ENCODE data around the gene LRRC42. TPM values are rescaled to one million over a fixed set of nuclear protein-coding genes. Genes with fewer than 3 reads are reported as not detected.

Gene LRRC42
- total RNA-seq, 2 experiments from 2014 or later, result 26.9 to 28.4 TPM

DNA sequence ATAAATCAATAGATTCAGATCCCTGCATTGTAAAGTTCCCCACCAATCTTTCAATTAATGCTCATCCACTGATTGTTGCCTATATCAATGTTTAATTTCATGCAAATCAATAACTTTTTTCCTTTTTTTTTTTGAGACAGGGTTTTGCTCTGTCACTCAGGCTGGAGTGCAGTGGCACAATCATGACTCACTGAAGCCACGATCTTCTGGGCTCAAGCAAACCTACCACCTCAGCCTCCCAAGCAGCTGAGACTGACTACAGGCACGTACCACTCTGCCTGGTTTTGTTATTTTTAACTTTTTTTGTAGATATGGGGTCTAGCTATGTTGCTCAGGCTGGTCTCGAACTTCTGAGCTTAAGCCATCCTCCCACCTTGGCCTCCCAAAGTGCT lies 26.5 kb upstream of the LRRC42 start:
- Mint-ChIP-seq H3K4me3 (no peak overlapping the region), H3K36me3 (peaks cover 18% of the 10 kb centered on the region)
- DNase-seq, result peak; percentile 41

DNA sequence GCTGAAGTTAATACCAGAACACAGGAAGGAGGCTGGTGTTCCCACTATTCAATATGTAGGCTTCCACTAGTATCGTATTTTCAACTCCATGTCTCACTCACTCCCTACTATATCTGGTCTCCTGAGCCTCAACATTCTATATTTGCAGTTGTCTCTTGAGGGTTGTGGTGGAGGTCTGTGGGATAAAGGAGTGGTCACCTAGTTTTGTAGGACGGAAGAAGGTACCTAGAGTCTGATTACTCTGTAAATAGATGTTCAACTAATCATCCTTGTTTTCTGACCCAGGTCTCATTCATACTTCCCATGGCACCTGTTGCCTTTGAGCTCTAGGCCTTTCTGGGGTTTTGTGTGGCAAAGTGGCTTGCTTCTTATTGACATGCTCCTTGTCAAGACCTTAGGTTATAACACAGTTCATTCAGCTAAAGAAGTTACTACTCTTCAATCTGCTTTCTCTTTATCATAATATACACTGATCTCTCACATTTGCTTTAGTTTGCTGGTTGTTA lies 18.7 kb upstream of the LRRC42 start:
- Mint-ChIP-seq H3K4me1 (ENCODE audit: low read depth) (peaks cover 4% of the 10 kb centered on the region), H3K27ac (no peak overlapping the region), H3K27me3 (no peaks in the 10 kb centered on the region), H3K9me3 (peaks cover 3% of the 10 kb centered on the region), H3K4me3 (no peak overlapping the region), H3K36me3 (peaks cover 12% of the 10 kb centered on the region)
- ChIA-PET CTCF (interaction anchor here (2.1 kb wide), 1 partner anchor 32 kb away, joined by 6 read pairs; no protein-coding TSS in a partner anchor), POLR2A (no interaction called here)
- no peak for DNase-seq
- intact Hi-C loops (cut with micrococcal nuclease), result no loop called here

More for the DNA sequence above, 26.5 kb upstream of the LRRC42 start:
- no peaks in the 10 kb centered on the region for H3K27me3 Mint-ChIP-seq
- peak overlapping the region; percentile 73 for H3K27ac Mint-ChIP-seq
- no peaks in the 10 kb centered on the region for H3K9me3 Mint-ChIP-seq
- CTCF ChIA-PET, result interaction anchor here (1.4 kb wide), 1 partner anchor 40 kb away, joined by 4 read pairs; no protein-coding TSS in a partner anchor
- peaks cover 32% of the 10 kb centered on the region for H3K4me1 Mint-ChIP-seq (ENCODE audit: low read depth)
- POLR2A ChIA-PET, result no interaction called here
- intact Hi-C loops (cut with micrococcal nuclease), result loop anchor here (1.0 to 2.0 kb wide), 2 partner anchors 23 to 29 kb away; no protein-coding TSS in a partner anchor

DNA sequence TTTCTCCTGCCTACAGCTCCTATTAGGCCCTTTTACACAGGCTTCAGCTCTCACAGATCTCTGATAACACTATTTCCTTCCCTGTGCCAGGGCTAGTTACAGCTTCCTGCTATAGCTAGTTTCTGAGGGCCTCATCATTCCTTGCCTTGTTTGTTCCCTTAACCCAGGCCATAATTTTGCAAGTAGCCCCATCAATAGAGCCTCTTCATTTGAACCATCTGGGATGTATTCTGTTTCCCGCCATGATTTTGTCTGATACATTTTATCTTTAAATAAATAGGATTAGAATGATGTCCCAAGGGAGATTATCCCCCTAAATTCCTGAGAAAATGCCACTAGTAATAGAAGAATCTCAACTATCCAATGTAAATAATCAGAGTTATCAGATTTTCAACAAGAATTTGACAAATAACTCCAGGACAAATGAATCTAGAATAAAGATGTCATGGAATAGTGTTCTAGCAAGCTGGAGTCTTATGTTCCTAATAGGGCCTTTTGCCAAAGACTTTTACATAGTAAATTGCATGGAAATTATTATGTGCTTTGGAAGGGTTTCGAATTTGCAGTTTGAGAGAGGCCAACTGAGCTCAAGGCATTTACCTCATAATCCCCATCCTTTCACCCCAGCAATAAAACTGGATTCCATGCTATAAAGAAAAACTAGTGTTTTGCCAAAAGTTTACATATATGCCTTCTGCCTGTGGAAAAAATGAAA lies 16.7 kb upstream of the LRRC42 start:
- Mint-ChIP-seq H3K9me3 (peaks cover 5% of the 10 kb centered on the region), H3K4me3 (no peak overlapping the region), H3K27ac (no peak overlapping the region), H3K4me1 (ENCODE audit: low read depth) (peaks cover 1% of the 10 kb centered on the region), H3K27me3 (no peaks in the 10 kb centered on the region), H3K36me3 (peaks cover 12% of the 10 kb centered on the region)
- intact Hi-C loops (cut with micrococcal nuclease), result no loop called here
- DNase-seq, result no peak
- POLR2A ChIA-PET, result no interaction called here
- CTCF ChIA-PET, result interaction anchor here (2.1 kb wide), 1 partner anchor 30 kb away, joined by 6 read pairs; no protein-coding TSS in a partner anchor

DNA sequence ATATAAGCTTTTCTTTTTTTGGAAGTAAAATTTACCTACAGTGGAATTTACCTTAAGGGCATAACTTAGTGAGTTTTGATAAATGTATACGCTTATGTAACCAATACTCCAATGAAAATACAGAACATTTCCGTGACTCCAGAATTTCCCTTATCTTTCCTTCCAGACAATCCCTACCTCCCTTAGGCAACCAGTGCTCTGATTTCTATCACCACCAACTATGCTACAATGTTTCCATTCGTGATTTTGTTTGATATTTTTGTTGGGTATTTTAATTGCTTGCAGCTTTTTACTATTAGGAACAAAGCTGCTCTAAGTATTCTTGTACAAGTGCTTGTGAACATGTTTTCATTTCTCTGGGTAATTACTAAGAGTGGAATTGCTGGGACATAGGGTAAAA lies 15.2 kb upstream of the LRRC42 start:
- POLR2A ChIA-PET, result no interaction called here
- Mint-ChIP-seq H3K27ac (no peak overlapping the region), H3K4me1 (ENCODE audit: low read depth) (no peaks in the 10 kb centered on the region), H3K27me3 (no peaks in the 10 kb centered on the region), H3K36me3 (peaks cover 21% of the 10 kb centered on the region), H3K4me3 (no peak overlapping the region), H3K9me3 (peaks cover 10% of the 10 kb centered on the region)
- CTCF ChIA-PET, result interaction anchor here (0.7 kb wide), 1 partner anchor 51 kb away, joined by 3 read pairs; no protein-coding TSS in a partner anchor
- intact Hi-C loops (cut with micrococcal nuclease), result no loop called here
- DNase-seq, result no peak

- DNase-seq, result no peak
- ChIA-PET POLR2A (no interaction called here), CTCF (interaction anchor here (0.6 kb wide), 1 partner anchor 330 kb away, joined by 3 read pairs; no protein-coding TSS in a partner anchor)
- Mint-ChIP-seq H3K9me3 (peaks cover 10% of the 10 kb centered on the region), H3K27ac (no peak overlapping the region), H3K4me1 (ENCODE audit: low read depth) (no peaks in the 10 kb centered on the region), H3K4me3 (no peak overlapping the region), H3K36me3 (peaks cover 20% of the 10 kb centered on the region), H3K27me3 (no peaks in the 10 kb centered on the region)
- intact Hi-C loops (cut with micrococcal nuclease), result no loop called here
Observed at GRCh38 chr1:53931523-53931922, 14.6 kb upstream of the LRRC42 start.

DNA sequence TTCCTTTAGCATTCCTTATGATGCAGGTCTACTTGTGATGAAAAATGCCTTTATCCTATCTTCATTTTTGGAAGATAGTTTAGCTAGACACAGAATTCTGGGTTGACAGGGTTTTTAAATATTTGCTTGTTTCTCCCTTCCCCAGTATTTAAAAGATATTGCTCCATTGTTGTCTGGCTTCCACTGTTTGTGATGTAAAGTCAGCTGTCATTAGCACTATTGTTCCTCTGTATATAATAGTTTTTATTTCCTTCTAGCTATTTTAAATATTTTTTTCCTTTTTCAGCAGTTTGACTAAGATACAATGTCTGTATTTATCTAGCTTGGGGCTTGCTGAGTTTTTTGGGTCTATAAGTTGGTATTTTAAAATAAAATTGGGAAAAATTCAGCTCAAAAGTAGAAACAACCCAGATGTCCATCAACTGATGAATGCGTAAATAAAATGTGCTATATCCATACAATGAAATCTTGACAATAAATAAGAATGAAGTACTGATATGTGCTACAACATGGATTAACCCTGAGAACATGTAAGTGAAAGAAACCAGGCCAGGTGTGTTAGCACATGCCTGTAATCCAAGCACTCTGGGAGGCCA lies 11.9 kb upstream of the LRRC42 start:
- intact Hi-C loops (cut with micrococcal nuclease), result no loop called here
- Mint-ChIP-seq H3K9me3 (peaks cover 10% of the 10 kb centered on the region), H3K36me3 (peaks cover 26% of the 10 kb centered on the region), H3K27me3 (no peaks in the 10 kb centered on the region), H3K4me1 (ENCODE audit: low read depth) (peaks cover 6% of the 10 kb centered on the region), H3K27ac (no peak overlapping the region), H3K4me3 (no peak overlapping the region)
- ChIA-PET CTCF (no interaction called here), POLR2A (no interaction called here)
- no peak for DNase-seq

DNA sequence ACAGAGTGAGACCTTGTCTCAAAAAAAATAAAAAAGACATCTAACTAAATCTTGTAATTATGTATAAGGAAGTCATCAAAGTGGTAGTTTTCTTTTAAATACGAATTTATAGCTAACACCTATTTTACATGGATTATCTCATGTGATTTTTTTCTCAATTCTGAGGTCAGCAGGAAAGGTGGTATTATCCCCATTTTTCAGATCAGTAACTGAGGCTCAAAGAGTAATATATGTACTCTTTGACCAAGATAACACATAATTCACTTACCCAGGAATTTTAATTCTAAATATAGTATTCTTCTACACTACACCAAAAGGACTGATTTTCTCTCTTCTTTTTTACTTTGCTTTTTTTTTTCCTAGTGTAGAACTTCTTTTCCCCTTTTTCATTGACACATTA lies 9.7 kb upstream of the LRRC42 start:
- Mint-ChIP-seq H3K4me3 (no peak overlapping the region), H3K27ac (no peak overlapping the region), H3K9me3 (peaks cover 10% of the 10 kb centered on the region), H3K36me3 (peaks cover 28% of the 10 kb centered on the region), H3K4me1 (ENCODE audit: low read depth) (peaks cover 10% of the 10 kb centered on the region), H3K27me3 (no peaks in the 10 kb centered on the region)
- intact Hi-C loops (cut with micrococcal nuclease), result no loop called here
- CTCF ChIA-PET, result interaction anchor here (0.7 kb wide), 1 partner anchor 87 kb away, joined by 3 read pairs; no protein-coding TSS in a partner anchor
- DNase-seq, result no peak
- POLR2A ChIA-PET, result interaction anchor here (0.6 kb wide), 1 partner anchor 65 kb away, joined by 3 read pairs; no protein-coding TSS in a partner anchor

DNA sequence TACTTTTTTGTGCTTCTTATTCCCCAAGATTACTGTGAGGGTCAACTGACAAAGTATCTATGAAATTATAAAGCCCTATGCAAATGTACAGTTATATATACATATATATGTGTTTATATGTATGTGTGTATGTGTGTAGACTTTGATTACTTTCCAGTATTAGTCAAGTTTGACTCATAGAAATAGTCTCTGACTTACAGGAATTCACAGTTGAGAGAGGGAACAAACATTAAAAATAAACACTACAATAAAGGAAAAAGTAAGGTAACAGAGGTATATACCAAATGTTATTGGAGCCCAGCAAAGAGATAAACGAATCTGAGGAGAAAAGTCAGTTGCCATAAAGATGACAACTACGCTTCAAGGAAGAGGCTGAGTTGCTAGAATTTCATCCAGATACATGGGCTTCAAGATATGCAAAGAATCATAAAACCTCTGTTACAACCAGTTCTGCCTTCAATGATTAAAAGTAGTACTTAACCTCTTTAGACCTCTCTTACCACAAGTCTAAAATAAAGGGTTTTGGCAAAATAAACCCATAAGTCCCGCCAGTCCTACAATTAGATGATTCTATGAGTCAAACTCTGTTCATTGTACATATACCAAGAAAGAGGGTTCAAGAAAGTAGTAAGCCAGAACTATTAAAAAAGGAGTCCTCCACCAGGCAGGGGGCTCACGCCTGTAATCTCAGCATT lies 7.9 kb upstream of the LRRC42 start:
- peak overlapping the region; percentile 57 for H3K27ac Mint-ChIP-seq
- CTCF ChIA-PET, result interaction anchor here (0.7 kb wide), 1 partner anchor 71 kb away, joined by 4 read pairs; no protein-coding TSS in a partner anchor

DNA sequence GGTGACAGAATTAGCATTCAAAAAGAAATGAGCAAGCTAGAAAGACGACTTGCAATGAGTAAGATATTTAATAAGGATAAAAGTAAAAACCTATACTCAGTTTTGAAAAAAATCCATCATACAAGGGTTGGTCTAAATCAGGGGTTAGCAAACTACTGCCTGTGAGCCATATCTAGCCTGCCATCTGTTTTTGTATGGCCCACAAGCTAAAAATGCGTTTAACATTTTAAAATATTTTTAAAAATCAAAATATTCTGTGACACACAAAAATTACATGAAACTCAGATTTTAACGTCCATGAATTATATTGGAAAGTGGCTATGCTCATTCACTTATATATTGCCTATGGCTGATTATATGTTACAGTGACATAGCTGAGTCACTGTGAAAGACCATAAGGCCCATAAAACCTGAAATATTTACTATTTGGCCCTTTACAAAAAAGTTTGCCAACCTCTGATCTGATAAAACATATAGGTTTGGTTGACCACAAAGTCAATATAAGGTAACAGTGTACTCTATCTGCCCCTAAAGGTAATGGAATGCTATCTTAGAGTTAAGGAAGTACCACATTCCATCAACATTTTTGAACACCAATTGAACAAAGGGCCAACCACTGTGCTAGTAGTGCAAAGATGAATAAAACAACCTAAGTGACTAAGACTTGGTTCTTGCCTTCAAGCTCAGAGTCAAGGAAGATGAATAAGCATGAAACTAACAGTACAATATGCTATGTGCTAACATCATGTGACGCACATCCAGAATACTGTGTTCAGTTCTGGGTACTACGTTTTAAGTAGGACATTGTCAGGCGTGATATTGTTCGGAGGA lies 3.8 kb upstream of the LRRC42 start:
- Mint-ChIP-seq H3K36me3 (peaks cover 20% of the 10 kb centered on the region), H3K4me3 (no peak overlapping the region), H3K27me3 (no peaks in the 10 kb centered on the region), H3K9me3 (no peaks in the 10 kb centered on the region), H3K4me1 (ENCODE audit: low read depth) (peaks cover 44% of the 10 kb centered on the region), H3K27ac (peak overlapping the region; percentile 40)
- no peak for DNase-seq
- ChIA-PET CTCF (interaction anchor here (1.0 to 1.6 kb wide), 4 partner anchors 17 to 82 kb away, joined by 4 to 14 read pairs (median 8); no protein-coding TSS in a partner anchor), POLR2A (interaction anchor here (0.6 kb wide), 1 partner anchor 21 kb away, joined by 3 read pairs; no protein-coding TSS in a partner anchor)
- intact Hi-C loops (cut with micrococcal nuclease), result loop anchor here (2.0 kb wide), 1 partner anchor 24 kb away; no protein-coding TSS in a partner anchor

More for the DNA sequence above, 7.9 kb upstream of the LRRC42 start:
- DNase-seq, result no peak
- no peaks in the 10 kb centered on the region for H3K27me3 Mint-ChIP-seq
- no peak overlapping the region for H3K4me3 Mint-ChIP-seq
- peaks cover 6% of the 10 kb centered on the region for H3K9me3 Mint-ChIP-seq
- POLR2A ChIA-PET, result interaction anchor here (0.6 kb wide), 1 partner anchor 447 kb away, joined by 3 read pairs; no protein-coding TSS in a partner anchor
- peaks cover 21% of the 10 kb centered on the region for H3K4me1 Mint-ChIP-seq (ENCODE audit: low read depth)
- peaks cover 25% of the 10 kb centered on the region for H3K36me3 Mint-ChIP-seq
- intact Hi-C loops (cut with micrococcal nuclease), result no loop called here

DNA sequence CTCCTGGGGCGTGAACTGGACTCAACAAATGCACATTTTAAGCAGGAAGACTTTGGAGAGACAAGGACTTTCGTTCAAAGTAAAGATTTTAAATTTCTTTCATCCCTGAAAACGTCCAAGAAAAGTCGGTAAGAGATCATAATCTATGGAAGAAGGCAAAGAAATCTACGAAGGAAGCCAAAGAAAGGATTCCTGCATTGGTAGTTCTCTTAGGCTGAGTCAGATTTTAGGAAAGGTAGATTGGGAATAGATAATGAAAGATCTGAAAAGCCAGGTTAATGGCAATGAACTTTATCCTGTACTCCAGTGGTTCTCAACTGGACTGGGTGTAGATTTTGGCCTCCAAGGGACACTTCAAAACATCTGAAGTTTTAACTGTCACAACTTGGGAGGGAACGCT lies 3.1 kb upstream of the LRRC42 start:
- intact Hi-C loops (cut with micrococcal nuclease), result loop anchor here (2.0 kb wide), 1 partner anchor 24 kb away; no protein-coding TSS in a partner anchor
- H3K9me3 Mint-ChIP-seq, result no peaks in the 10 kb centered on the region
- ChIA-PET CTCF (interaction anchor here (1.0 to 1.6 kb wide), 3 partner anchors 65 to 83 kb away, joined by 4 to 14 read pairs (median 10); no protein-coding TSS in a partner anchor), POLR2A (interaction anchor here (0.6 kb wide), 1 partner anchor 107 kb away, joined by 3 read pairs; no protein-coding TSS in a partner anchor)
- H3K27me3 Mint-ChIP-seq, result no peaks in the 10 kb centered on the region
- H3K27ac Mint-ChIP-seq, result peak overlapping the region; percentile 40
- DNase-seq, result no peak
- peaks cover 20% of the 10 kb centered on the region for H3K36me3 Mint-ChIP-seq
- H3K4me1 Mint-ChIP-seq (ENCODE audit: low read depth), result peaks cover 51% of the 10 kb centered on the region
- H3K4me3 Mint-ChIP-seq, result no peak overlapping the region

Data from activated CD4-positive, alpha-beta memory T cell treated with anti-CD3 and anti-CD28 coated beads for 36 hours (primary cell).